Neural progenitor cell (in vitro differentiated cells): ENCODE results near the gene CENATAC.
A peak's percentile ranks its signal among the peaks of the same experiment; 100 is the strongest.

Experiments
- CTCF ChIP-seq: fragments of 200-600 bp; sonication (generic); IDR thresholded peaks from 2 replicates; pipeline ENCODE4 v1.5.1; 2017; ENCODE audit warnings: antibody characterized with exemption, mild to moderate bottlenecking
- EZH2 ChIP-seq: fragments of 200-600 bp; sonication (generic); IDR thresholded peaks from 2 replicates; pipeline ENCODE4 v1.6.1; 2017; ENCODE audit warnings: antibody characterized with exemption, mild to moderate bottlenecking, moderate library complexity
- EZH2phosphoT487 ChIP-seq: fragments of 200-600 bp; sonication (generic); IDR thresholded peaks from 2 replicates; pipeline ENCODE4 v1.6.1; 2017; ENCODE audit warnings: antibody characterized with exemption

DNA sequence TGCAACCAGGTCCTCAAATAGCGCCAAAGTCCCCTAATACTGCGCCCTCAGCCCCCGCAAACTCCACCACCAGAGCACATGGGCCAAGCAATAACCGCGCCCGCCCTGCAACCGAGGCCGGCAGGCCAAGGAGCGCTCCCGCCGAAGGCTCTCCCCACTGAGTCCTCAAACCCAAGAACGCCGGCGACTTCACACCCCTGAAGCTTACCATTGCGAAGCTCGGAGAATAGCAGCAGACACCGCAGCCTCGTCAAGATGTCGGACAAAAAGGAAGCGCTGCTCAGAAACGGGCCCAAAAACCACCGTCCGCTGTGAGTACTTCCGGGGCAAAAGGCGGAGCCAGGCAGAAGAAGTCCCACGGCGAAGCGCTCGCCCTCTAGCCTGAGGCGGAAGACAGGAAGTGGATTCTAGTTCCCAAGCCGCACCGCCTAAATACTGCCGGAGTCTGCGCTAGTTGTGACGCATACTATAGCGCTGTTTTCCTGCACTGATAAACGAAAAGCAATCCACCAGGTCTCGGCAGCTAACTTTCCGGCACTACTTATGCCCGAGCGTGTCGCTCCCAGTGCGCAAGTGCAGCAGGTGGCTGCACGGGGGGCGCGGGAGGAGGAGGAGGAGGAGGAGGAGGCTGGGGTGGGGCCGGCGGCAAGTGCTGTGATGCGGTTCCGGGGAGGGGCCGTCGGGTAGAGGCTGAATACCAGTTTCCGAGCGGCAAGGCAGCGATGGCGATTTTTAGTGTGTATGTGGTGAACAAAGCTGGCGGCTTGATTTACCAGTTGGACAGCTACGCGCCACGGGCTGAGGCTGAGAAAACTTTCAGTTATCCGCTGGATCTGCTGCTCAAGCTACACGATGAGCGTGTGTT lies 20.4 kb downstream of the CENATAC start, which contains the start of the genes RPS25 and TRAPPC4:
- TF ChIP-seq CTCF (peak; percentile 3), EZH2phosphoT487 (no peak), EZH2 (no peak)
